Measurements from ENCODE around the gene NHLRC2. TPM values are rescaled to one million over a fixed set of nuclear protein-coding genes. Genes with fewer than 3 reads are reported as not detected.
"Not testable (repeated sequence)": the region's sequence is repeated elsewhere in the genome, so short reads cannot be mapped to it uniquely, and the experiment has no call there.

The NHLRC2 gene
- total and polyA plus RNA-seq, 4 donors: 4.2 to 49.0 (median 26.9) TPM

GRCh38 chr10:113823389-113823788 is 31.1 kb upstream of the NHLRC2 start:
- Histone ChIP-seq H3K9me3 (ENCODE audit: control insufficient read depth in 4 of 4, insufficient read depth in 3 of 4, low read length in 3 of 4) (no peaks in the 10 kb centered on the region), H3K27ac (ENCODE audit: low read depth in 1 of 2, low read length in 1 of 2) (no peak overlapping the region), H3K27me3 (ENCODE audit: control insufficient read depth in 3 of 3, insufficient read depth in 3 of 3, low read length in 2 of 3) (no peaks in the 10 kb centered on the region), H3K36me3 (ENCODE audit: control insufficient read depth in 4 of 4, insufficient read depth in 4 of 4, low read length in 4 of 4) (no peaks in the 10 kb centered on the region), H3K4me1 (ENCODE audit: control insufficient read depth in 5 of 5, insufficient read depth in 5 of 5, low read length in 5 of 5) (peaks cover 0 to 25% (median 5%) of the 10 kb centered on the region in 5 donors), H3K9ac (ENCODE audit: insufficient read depth in 1 of 2, low read length in 2 of 2) (no peak overlapping the region), H3K4me3 (no peak overlapping the region)
- 43 to 57% methylated on average over 4 of the region's 4 CpGs for WGBS, 2 donors
- ATAC-seq (ENCODE audit: insufficient read depth, low FRiP score) (no peak), DNase-seq (peak; percentile 22 to 93 (median 92))
- no peak for TF ChIP-seq CTCF (IDR thresholded peaks at IDR 0.05; ENCODE audit: control extremely low read depth, extremely low read depth)

- no peak overlapping the region for H3K27ac ChIP-seq (ENCODE audit: low read depth in 1 of 2, low read length in 1 of 2)
- H3K27me3 ChIP-seq (ENCODE audit: control insufficient read depth in 3 of 3, insufficient read depth in 3 of 3, low read length in 2 of 3): no peaks in the 10 kb centered on the region
- H3K9me3 ChIP-seq (ENCODE audit: control insufficient read depth in 4 of 4, insufficient read depth in 3 of 4, low read length in 3 of 4): no peaks in the 10 kb centered on the region
- TF ChIP-seq CTCF (IDR thresholded peaks at IDR 0.05; ENCODE audit: control extremely low read depth, extremely low read depth): no peak
- no peak for ATAC-seq (ENCODE audit: insufficient read depth, low FRiP score)
- H3K36me3 ChIP-seq (ENCODE audit: control insufficient read depth in 4 of 4, insufficient read depth in 4 of 4, low read length in 4 of 4): no peaks in the 10 kb centered on the region
- H3K9ac ChIP-seq (ENCODE audit: insufficient read depth in 1 of 2, low read length in 2 of 2): no peak overlapping the region
- H3K4me1 ChIP-seq (ENCODE audit: control insufficient read depth in 5 of 5, insufficient read depth in 5 of 5, low read length in 5 of 5): peaks cover 0 to 20% (median 1%) of the 10 kb centered on the region in 5 donors
- H3K4me3 ChIP-seq: no peak overlapping the region
- 52 to 73% methylated on average over 2 of the region's 2 CpGs for WGBS, 2 donors
- peak in 2 of 3 donors; percentile 84 to 89 for DNase-seq
Observed at GRCh38 chr10:113825791-113826190, 28.7 kb upstream of the NHLRC2 start.

- WGBS, 2 donors: 94 to 97% methylated on average over 10 of the region's 10 CpGs
- not testable (repeated sequence) for H3K9ac ChIP-seq (ENCODE audit: insufficient read depth in 1 of 2, low read length in 2 of 2)
Observed at GRCh38 chr10:113828567-113828966, 25.9 kb upstream of the NHLRC2 start.

GRCh38 chr10:113842171-113842570 is 12.3 kb upstream of the NHLRC2 start:
- Histone ChIP-seq H3K4me3 (no peak overlapping the region), H3K9me3 (ENCODE audit: control insufficient read depth in 4 of 4, insufficient read depth in 3 of 4, low read length in 3 of 4) (no peaks in the 10 kb centered on the region), H3K27ac (ENCODE audit: low read depth in 1 of 2, low read length in 1 of 2) (no peak overlapping the region), H3K27me3 (ENCODE audit: control insufficient read depth in 3 of 3, insufficient read depth in 3 of 3, low read length in 2 of 3) (no peaks in the 10 kb centered on the region), H3K36me3 (ENCODE audit: control insufficient read depth in 4 of 4, insufficient read depth in 4 of 4, low read length in 4 of 4) (peaks cover 3 to 15% (median 6%) of the 10 kb centered on the region in 4 donors), H3K4me1 (ENCODE audit: control insufficient read depth in 5 of 5, insufficient read depth in 5 of 5, low read length in 5 of 5) (no peaks in the 10 kb centered on the region), H3K9ac (ENCODE audit: insufficient read depth in 1 of 2, low read length in 2 of 2) (no peak overlapping the region)
- ATAC-seq (ENCODE audit: insufficient read depth, low FRiP score) (no peak), DNase-seq (no peak)
- no peak for TF ChIP-seq CTCF (IDR thresholded peaks at IDR 0.05; ENCODE audit: control extremely low read depth, extremely low read depth)
- 88 to 91% methylated on average over 1 of the region's 1 CpG for WGBS, 2 donors

More at GRCh38 chr10:113828567-113828966, 25.9 kb upstream of the NHLRC2 start:
- not testable (repeated sequence) for H3K4me3 ChIP-seq; DNase-seq; H3K9me3 ChIP-seq (ENCODE audit: control insufficient read depth in 4 of 4, insufficient read depth in 3 of 4, low read length in 3 of 4); H3K36me3 ChIP-seq (ENCODE audit: control insufficient read depth in 4 of 4, insufficient read depth in 4 of 4, low read length in 4 of 4); ATAC-seq (ENCODE audit: insufficient read depth, low FRiP score); H3K27ac ChIP-seq (ENCODE audit: low read depth in 1 of 2, low read length in 1 of 2); H3K4me1 ChIP-seq (ENCODE audit: control insufficient read depth in 5 of 5, insufficient read depth in 5 of 5, low read length in 5 of 5); H3K27me3 ChIP-seq (ENCODE audit: control insufficient read depth in 3 of 3, insufficient read depth in 3 of 3, low read length in 2 of 3)
